Heart right ventricle (tissue), 16 donors: ENCODE data around the gene GMDS. TPM values are rescaled to one million over a fixed set of nuclear protein-coding genes. Genes with fewer than 3 reads are reported as not detected.

Experiments used
- ATAC-seq, 8 donors: fragments of 200-7000 bp; cut with Tn5 transposase; one replicate each; pipeline ENCODE4 v1.9.1; 2020; ENCODE audit warnings: mild to moderate bottlenecking in 8 of 8, moderate library complexity in 8 of 8, moderate number of reproducible peaks in 1 of 8
- DNase-seq, 2 donors: peaks; one replicate each; pipeline ENCODE4 v3.0.0-alpha.2; 2020
- H3K27ac ChIP-seq, 10 donors: fragments of 200-600 bp; sonication (generic) in 2 of 10; one replicate each; pipeline versions ENCODE4 v1.5.0 to v1.8.0; 2020 to 2022; ENCODE audit warnings: mild to moderate bottlenecking in 3 of 10
- H3K27me3 ChIP-seq, 7 donors: fragments of 200-600 bp; one replicate each; pipeline ENCODE4 v1.8.0; 2021 to 2022; ENCODE audit warnings: mild to moderate bottlenecking in 2 of 7
- H3K36me3 ChIP-seq, 9 donors: fragments of 200-600 bp; sonication (generic) in 1 of 9; one replicate each; pipeline versions ENCODE4 v1.5.0 to v1.8.0; 2020 to 2022; ENCODE audit warnings: mild to moderate bottlenecking in 2 of 9
- H3K4me1 ChIP-seq, 9 donors: fragments of 200-600 bp; sonication (generic) in 1 of 9; one replicate each; pipeline versions ENCODE4 v1.5.0 to v1.8.0; 2020 to 2022; ENCODE audit warnings: mild to moderate bottlenecking in 4 of 9
- H3K4me3 ChIP-seq, 10 donors: fragments of 200-600 bp; sonication (generic) in 2 of 10; one replicate each; pipeline versions ENCODE4 v1.5.0 to v1.8.0; 2020 to 2022; ENCODE audit warnings: mild to moderate bottlenecking in 7 of 10, moderate library complexity in 2 of 10
- H3K9me3 ChIP-seq, 11 donors: fragments of 200-600 bp in 10 of 11; sonication (generic) in 2 of 11; one replicate each; pipeline versions ENCODE4 v1.5.0 to v1.8.0; 2013 to 2022; ENCODE audit warnings: mild to moderate bottlenecking in 2 of 11, control low read depth in 1 of 11, moderate library complexity in 1 of 11
- WGBS, 2 donors: extraction: QIAGEN DNeasy Blood & Tissue Kit; methylation state at CpG; one replicate each; pipeline ENCODE4 v1.1.7; 2013; ENCODE audit warnings: inconsistent platforms in 1 of 2; 5-methylcytosine and 5-hydroxymethylcytosine counted together
- intact Hi-C, 10 donors: fragments of 100-400 bp; cut with DNase I; formaldehyde crosslinking; loops; one replicate each; pipeline versions ENCODE4 v1.11.1 to v1.14.2; 2022
- polyA plus RNA-seq, 2 donors: library from polyadenylated mRNA; stranded (reverse); fragments of 200-250 nt; gene quantifications; one replicate each; pipeline ENCODE4 v1.2.3, GENCODE V29; 2013
- total RNA-seq, 10 donors: library from RNA; stranded (reverse); fragmentation: NEBNext Ultra II Directional in 3 of 10; extraction: Animal tissue kit (Norgen Biotek cat#: 25700) in 3 of 10; gene quantifications; one replicate each; pipeline versions ENCODE4 v1.2.1 to v1.2.4, GENCODE V29; 2021 to 2023
- TF ChIP-seq, protein P1 (sequence below), 9 donors: fragments of 200-600 bp; sonication (generic) in 2 of 9; IDR thresholded peaks; one replicate each; pipeline versions ENCODE4 v1.5.0 to v1.8.0; 2021 to 2022; ENCODE audit warnings: antibody characterized with exemption in 9 of 9, mild to moderate bottlenecking in 5 of 9, moderate library complexity in 1 of 9
- donor health status: Arrhythmogenic right ventricular cardiomyopathy.
- donor health status: ischemic (EF 13 %, LVEDD 7.1; RV severe dilation, severe dysfunction).
- donor health status: healthy with polysubstance abuse.
- donor health status: DM: no; HTN: yes; CAD: no.
- donor health status: DM: no; HTN: no; CAD: no.
- donor health status: ischemic (EF 25% LVEDD 6.9; RV normal size, moderate dysfunction).
- donor health status: ischemic (EF 25% LVEDD 5.7; RV mildly dilated, moderate dysfunction).
- donor health status: healthy.
- donor health status: DM: yes; HTN: yes; CAD: no.
- donor health status: Ischemic cardiomyopathy.
- donor health status: ischemic (EF 35%, LVEDD 5.7; RV mildly dilated, moderate dysfunction).
- donor health status: nonischemic (EF 11% LVEDD 7.7; RV severe dilation, severe dysfunction).
- donor health status: DM: yes; HTN: yes; CAD: no.
- donor health status: PGD.
- donor health status: ischemic (EF 29% LVEDD 5.4; RV normal size, mild dysfunction).
- donor health status: nonischemic (EF 23%, LVEDD 6.1; RV moderate dilation, normal function).

The GMDS gene
- total and polyA plus RNA-seq, 12 donors, result 5.0 to 10.6 (median 6.9) TPM

DNA sequence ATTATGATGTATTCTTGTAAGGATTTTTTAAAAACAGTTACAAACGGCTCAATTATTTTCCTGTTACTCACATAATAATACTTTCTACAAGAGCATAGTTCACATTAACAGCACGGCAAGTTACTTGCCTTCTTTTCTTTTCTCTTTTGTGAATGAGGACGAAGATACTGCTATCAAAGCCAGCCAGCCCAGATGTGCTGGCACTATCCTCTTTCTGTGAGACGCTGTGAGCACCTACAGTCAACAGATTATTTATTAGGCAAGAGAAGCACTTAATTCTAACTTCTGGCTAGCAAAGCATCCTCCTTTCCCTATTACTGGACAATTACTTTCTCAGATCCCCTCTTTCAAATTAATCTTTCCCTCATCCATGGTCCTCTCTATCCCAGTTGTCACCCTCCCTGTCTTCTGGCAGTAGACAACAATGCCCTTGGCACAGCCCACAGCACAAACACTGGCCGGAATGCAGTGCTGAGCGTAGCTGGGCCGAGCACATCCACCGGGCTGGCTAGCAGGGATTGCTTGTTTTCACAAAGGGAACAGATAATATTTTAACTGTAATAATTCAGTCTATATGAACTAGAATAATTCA, 373.6 kb downstream of the GMDS start:
- no peak overlapping the region for H3K27ac ChIP-seq
- 47 to 49% methylated on average over 8 of the region's 8 CpGs for WGBS, 2 donors
- ATAC-seq (peak in 6 of 8 donors; percentile 63 to 88 (median 74)), DNase-seq (peak in 1 of 2 donors; percentile 18)
- peaks cover 0 to 19% (median 10%) of the 10 kb centered on the region in 9 donors for H3K4me1 ChIP-seq
- intact Hi-C loops, result no loop called here
- TF ChIP-seq, protein P1, sequence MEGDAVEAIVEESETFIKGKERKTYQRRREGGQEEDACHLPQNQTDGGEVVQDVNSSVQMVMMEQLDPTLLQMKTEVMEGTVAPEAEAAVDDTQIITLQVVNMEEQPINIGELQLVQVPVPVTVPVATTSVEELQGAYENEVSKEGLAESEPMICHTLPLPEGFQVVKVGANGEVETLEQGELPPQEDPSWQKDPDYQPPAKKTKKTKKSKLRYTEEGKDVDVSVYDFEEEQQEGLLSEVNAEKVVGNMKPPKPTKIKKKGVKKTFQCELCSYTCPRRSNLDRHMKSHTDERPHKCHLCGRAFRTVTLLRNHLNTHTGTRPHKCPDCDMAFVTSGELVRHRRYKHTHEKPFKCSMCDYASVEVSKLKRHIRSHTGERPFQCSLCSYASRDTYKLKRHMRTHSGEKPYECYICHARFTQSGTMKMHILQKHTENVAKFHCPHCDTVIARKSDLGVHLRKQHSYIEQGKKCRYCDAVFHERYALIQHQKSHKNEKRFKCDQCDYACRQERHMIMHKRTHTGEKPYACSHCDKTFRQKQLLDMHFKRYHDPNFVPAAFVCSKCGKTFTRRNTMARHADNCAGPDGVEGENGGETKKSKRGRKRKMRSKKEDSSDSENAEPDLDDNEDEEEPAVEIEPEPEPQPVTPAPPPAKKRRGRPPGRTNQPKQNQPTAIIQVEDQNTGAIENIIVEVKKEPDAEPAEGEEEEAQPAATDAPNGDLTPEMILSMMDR (IDR thresholded peaks at IDR 0.05), result peak in 1 of 9 donors; percentile 7
- no peaks in the 10 kb centered on the region for H3K9me3 ChIP-seq
- H3K4me3 ChIP-seq, result no peak overlapping the region
- no peaks in the 10 kb centered on the region for H3K36me3 ChIP-seq
- peaks cover 0 to 37% (median 10%) of the 10 kb centered on the region in 7 donors for H3K27me3 ChIP-seq

DNA sequence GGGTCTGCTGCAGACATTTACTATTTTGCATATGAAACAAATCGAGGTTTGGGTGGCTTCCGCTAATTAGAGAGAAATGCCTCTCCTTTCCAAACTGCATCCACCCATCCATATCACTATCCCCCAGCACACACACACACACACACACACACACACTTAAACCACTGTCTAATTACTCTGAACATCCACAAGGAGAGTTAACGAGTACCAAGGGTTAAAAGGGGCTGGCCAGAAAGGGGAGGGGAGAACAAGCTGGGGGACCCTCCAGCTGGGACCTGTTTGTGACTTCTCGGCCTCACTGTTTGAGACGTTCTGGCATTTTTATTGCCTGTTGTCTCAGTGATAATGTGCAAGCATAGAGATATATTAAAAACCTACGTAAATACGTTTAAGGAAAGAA, 374.5 kb downstream of the GMDS start:
- TF ChIP-seq, protein P1 (IDR thresholded peaks at IDR 0.05), result no peak
- no peaks in the 10 kb centered on the region for H3K9me3 ChIP-seq
- H3K27ac ChIP-seq, result no peak overlapping the region
- DNase-seq (no peak), ATAC-seq (no peak)
- intact Hi-C loops, result no loop called here
- peaks cover 0 to 19% (median 10%) of the 10 kb centered on the region in 9 donors for H3K4me1 ChIP-seq
- no peaks in the 10 kb centered on the region for H3K36me3 ChIP-seq
- peaks cover 0 to 37% (median 13%) of the 10 kb centered on the region in 7 donors for H3K27me3 ChIP-seq
- H3K4me3 ChIP-seq, result no peak overlapping the region
- 57 to 75% methylated on average over 7 of the region's 7 CpGs for WGBS, 2 donors

- no peak for ATAC-seq
- intact Hi-C loops, result no loop called here
- Histone ChIP-seq H3K4me3 (no peak overlapping the region), H3K9me3 (no peaks in the 10 kb centered on the region), H3K27me3 (peaks cover 0 to 40% (median 15%) of the 10 kb centered on the region in 7 donors), H3K4me1 (peaks cover 0 to 19% (median 10%) of the 10 kb centered on the region in 9 donors), H3K36me3 (no peaks in the 10 kb centered on the region), H3K27ac (no peak overlapping the region)
- TF ChIP-seq, protein P1 (IDR thresholded peaks at IDR 0.05), result no peak
- 64 to 76% methylated on average over 5 of the region's 5 CpGs for WGBS, 2 donors
- DNase-seq, result no peak
Measured at GRCh38 chr6:1870251-1870650, 375.2 kb downstream of the GMDS start.

GRCh38 chr6:1869769-1870168, 375.6 kb downstream of the GMDS start:
- TF ChIP-seq, protein P1 (IDR thresholded peaks at IDR 0.05), result no peak
- H3K36me3 ChIP-seq, result no peaks in the 10 kb centered on the region
- no peaks in the 10 kb centered on the region for H3K9me3 ChIP-seq
- no peak for ATAC-seq
- intact Hi-C loops, result no loop called here
- 77 to 91% methylated on average over 6 of the region's 6 CpGs for WGBS, 2 donors
- H3K27me3 ChIP-seq, result peaks cover 0 to 40% (median 15%) of the 10 kb centered on the region in 7 donors
- H3K4me1 ChIP-seq, result peaks cover 0 to 19% (median 10%) of the 10 kb centered on the region in 9 donors
- H3K27ac ChIP-seq, result no peak overlapping the region
- DNase-seq, result no peak
- H3K4me3 ChIP-seq, result no peak overlapping the region
